ENCODE data around the gene AXL. TPM values are rescaled to one million over a fixed set of nuclear protein-coding genes. Genes with fewer than 3 reads are reported as not detected.

AXL gene
- total and polyA plus RNA-seq, 4 donors: 4.3 to 24.8 (median 12.1) TPM

- TF ChIP-seq JUND (IDR thresholded peaks at IDR 0.05): no peak
Measured at GRCh38 chr19:41304706-41305483, 85.9 kb downstream of the AXL start (continued).

GRCh38 chr19:41305927-41306793, 87.1 kb downstream of the AXL start:
- Histone ChIP-seq H3K4me3 (ENCODE audit: low read depth in 1 of 3, low read length in 3 of 3) (no peak overlapping the region), H3K27me3 (ENCODE audit: control insufficient read depth in 4 of 4, insufficient read depth in 4 of 4, low read length in 3 of 4) (no peaks in the 10 kb centered on the region)
- no peak for DNase-seq (ENCODE audit: low spot score)

More at GRCh38 chr19:41305927-41306793, 87.1 kb downstream of the AXL start:
- peaks cover 0 to 28% (median 21%) of the 10 kb centered on the region in 4 donors for H3K4me1 ChIP-seq (ENCODE audit: control insufficient read depth in 4 of 4, insufficient read depth in 4 of 4, low read length in 3 of 4)
- H3K27ac ChIP-seq (ENCODE audit: low read depth in 1 of 2, low read length in 2 of 2): no peak overlapping the region
- no peak overlapping the region for H3K9ac ChIP-seq (ENCODE audit: low read depth in 1 of 2, low read length in 2 of 2)
- 85% methylated on average over 13 of the region's 13 CpGs for WGBS
- H3K9me3 ChIP-seq (ENCODE audit: control insufficient read depth in 4 of 4, low read length in 3 of 4): no peaks in the 10 kb centered on the region
- TF ChIP-seq GABPA (IDR thresholded peaks at IDR 0.05 in 1 of 2, conservative IDR thresholded peaks at IDR 0.05 in 1 of 2) (no peak), EGR1 (IDR thresholded peaks at IDR 0.05; ENCODE audit: low read depth in 2 of 2) (no peak), REST (IDR thresholded peaks at IDR 0.05) (no peak), NR2F2 (IDR thresholded peaks at IDR 0.05) (no peak), YY1 (IDR thresholded peaks at IDR 0.05) (no peak), CTCF (IDR thresholded peaks at IDR 0.05; ENCODE audit: low read depth, low read length, missing input control) (no peak), FOXA1 (IDR thresholded peaks at IDR 0.05) (no peak), HNF4A (conservative IDR thresholded peaks at IDR 0.05) (no peak), SP1 (IDR thresholded peaks at IDR 0.05) (no peak), RAD21 (IDR thresholded peaks at IDR 0.05) (no peak), ATF3 (IDR thresholded peaks at IDR 0.05) (no peak), TAF1 (conservative IDR thresholded peaks at IDR 0.05) (no peak), MAX (IDR thresholded peaks at IDR 0.05) (no peak), HNF4G (IDR thresholded peaks at IDR 0.05) (no peak)
- peaks cover 20 to 56% (median 37%) of the 10 kb centered on the region in 4 donors for H3K36me3 ChIP-seq (ENCODE audit: control insufficient read depth in 4 of 4, insufficient read depth in 3 of 4, low read depth in 1 of 4, low read length in 3 of 4)

All from liver (tissue), 9 donors.